Endothelial cell of umbilical vein (primary cell): ENCODE measurements around the gene TXNIP.

Experiments
- POLR2A ChIP-seq: IDR thresholded peaks from 2 replicates; pipeline ENCODE4 v1.6.1; 2012; ENCODE audit warnings: low read depth, mild to moderate bottlenecking, control low read depth, low read length
- TF ChIP-seq, protein P1 (sequence below), 2 donors: IDR thresholded peaks; 1 replicate in 1 of 2; 2 replicates in 1 of 2; pipeline ENCODE4 v1.5.1; 2011; ENCODE audit warnings: low read length in 2 of 2, mild to moderate bottlenecking in 2 of 2, moderate library complexity in 2 of 2, control low read depth in 1 of 2, inconsistent platforms in 1 of 2, low read depth in 1 of 2; ENCODE audit not compliant: insufficient read depth in 1 of 2; ENCODE audit errors: extremely low read depth in 1 of 2

DNA sequence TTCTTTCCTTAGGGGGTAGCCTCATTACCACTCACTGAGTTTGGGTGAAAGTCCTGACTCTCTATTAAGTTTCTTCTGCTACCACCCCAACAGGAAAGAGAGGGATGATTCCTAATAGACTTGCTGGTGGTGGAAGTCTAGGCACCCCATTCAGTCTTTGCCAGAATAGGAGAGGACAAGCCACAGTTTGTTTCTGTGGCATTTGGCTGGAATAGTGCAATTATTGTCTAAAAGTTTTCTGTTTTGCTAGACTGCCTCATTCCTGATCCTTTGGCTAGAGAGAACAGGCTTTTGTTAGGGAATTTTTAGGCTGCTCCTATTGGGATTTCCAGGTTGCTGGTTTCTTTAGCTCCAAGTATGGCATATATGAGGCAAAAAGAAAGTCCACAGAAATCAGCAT, 35.1 kb upstream of the TXNIP start:
- no peak for TF ChIP-seq POLR2A
- TF ChIP-seq, protein P1, sequence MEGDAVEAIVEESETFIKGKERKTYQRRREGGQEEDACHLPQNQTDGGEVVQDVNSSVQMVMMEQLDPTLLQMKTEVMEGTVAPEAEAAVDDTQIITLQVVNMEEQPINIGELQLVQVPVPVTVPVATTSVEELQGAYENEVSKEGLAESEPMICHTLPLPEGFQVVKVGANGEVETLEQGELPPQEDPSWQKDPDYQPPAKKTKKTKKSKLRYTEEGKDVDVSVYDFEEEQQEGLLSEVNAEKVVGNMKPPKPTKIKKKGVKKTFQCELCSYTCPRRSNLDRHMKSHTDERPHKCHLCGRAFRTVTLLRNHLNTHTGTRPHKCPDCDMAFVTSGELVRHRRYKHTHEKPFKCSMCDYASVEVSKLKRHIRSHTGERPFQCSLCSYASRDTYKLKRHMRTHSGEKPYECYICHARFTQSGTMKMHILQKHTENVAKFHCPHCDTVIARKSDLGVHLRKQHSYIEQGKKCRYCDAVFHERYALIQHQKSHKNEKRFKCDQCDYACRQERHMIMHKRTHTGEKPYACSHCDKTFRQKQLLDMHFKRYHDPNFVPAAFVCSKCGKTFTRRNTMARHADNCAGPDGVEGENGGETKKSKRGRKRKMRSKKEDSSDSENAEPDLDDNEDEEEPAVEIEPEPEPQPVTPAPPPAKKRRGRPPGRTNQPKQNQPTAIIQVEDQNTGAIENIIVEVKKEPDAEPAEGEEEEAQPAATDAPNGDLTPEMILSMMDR (IDR thresholded peaks at IDR 0.05; ENCODE audit: extremely low read depth in 1 of 2, insufficient read depth in 1 of 2, low read depth in 1 of 2, low read length in 2 of 2) = no peak
